Lower leg skin (tissue), 4 donors: Measurements from ENCODE around the gene FCHO2. TPM values are rescaled to one million over a fixed set of nuclear protein-coding genes. Genes with fewer than 3 reads are reported as not detected.

ENCODE experiments used
- DNase-seq, 2 donors: peaks; one replicate each; pipeline ENCODE4 v3.0.0-alpha.2; 2019; ENCODE audit warnings: low spot score in 2 of 2
- H3K4me3 ChIP-seq: fragments of 200-600 bp; sonication (generic); 2 replicates; pipeline ENCODE4 v1.5.1; 2017; ENCODE audit warnings: mild to moderate bottlenecking, low read depth; ENCODE audit not compliant: poor library complexity, severe bottlenecking
- CTCF ChIP-seq, 3 donors: fragments of 450-650 bp; IDR thresholded peaks; one replicate each; pipeline ENCODE4 v1.5.1; 2016; ENCODE audit warnings: antibody characterized with exemption in 3 of 3, mild to moderate bottlenecking in 3 of 3, moderate library complexity in 2 of 3
- POLR2A ChIP-seq, 2 donors: fragments of 450-650 bp; IDR thresholded peaks; one replicate each; pipeline ENCODE4 v1.6.1; 2016 to 2017; ENCODE audit warnings: antibody characterized with exemption in 2 of 2, mild to moderate bottlenecking in 1 of 2, moderate library complexity in 1 of 2
- WGBS, 2 donors: methylation state at CpG; one replicate each; pipeline ENCODE4 v1.1.5; 2018; 5-methylcytosine and 5-hydroxymethylcytosine counted together
- intact Hi-C: fragments of 100-400 bp; cut with DNase I; formaldehyde crosslinking; loops from one replicate; pipeline ENCODE4 v1.15.0; 2023; ENCODE audit warnings: low total_unique reads
- total RNA-seq, 4 donors: library from RNA; depleted of rRNA; stranded (reverse); fragments of >200 nt; gene quantifications; one replicate each; pipeline ENCODE4 v1.1.0, GENCODE V29; 2016

FCHO2 gene
- total RNA-seq, 4 donors from 2014 or later: 22.1 to 30.7 (median 30.1) TPM

- WGBS, 2 donors: 88 to 89% methylated on average over 5 of the region's 5 CpGs
- intact Hi-C loops: no loop called here
- no peak overlapping the region for H3K4me3 ChIP-seq
- no peak for DNase-seq
- TF ChIP-seq POLR2A (IDR thresholded peaks at IDR 0.05) (no peak), CTCF (IDR thresholded peaks at IDR 0.05) (no peak)
Measured at GRCh38 chr5:73118391-73118973, 162.6 kb downstream of the FCHO2 start.

GRCh38 chr5:73119451-73120157 lies 163.8 kb downstream of the FCHO2 start:
- no peak for DNase-seq
- intact Hi-C loops: no loop called here
- 44 to 47% methylated on average over 29 to 37 of the region's 40 CpGs for WGBS, 2 donors
- TF ChIP-seq POLR2A (IDR thresholded peaks at IDR 0.05): no peak
- no peak for TF ChIP-seq CTCF (IDR thresholded peaks at IDR 0.05)
- peak overlapping the region; percentile 7 for H3K4me3 ChIP-seq

GRCh38 chr5:73120222-73121118 lies 164.6 kb downstream of the FCHO2 start, which contains the start of gene TMEM171:
Gene TMEM171, plus strand, starts transcription at chr5:73120575. Its CDS starts 2,799 bp downstream, at chr5:73123374.
- TF ChIP-seq POLR2A (IDR thresholded peaks at IDR 0.05) (no peak), CTCF (IDR thresholded peaks at IDR 0.05) (no peak)
- H3K4me3 ChIP-seq: peak within 1 kb of the TSS; percentile 7
- no peak for DNase-seq
- 1% methylated on average over 22 to 62 of the region's 94 CpGs for whole genome bisulfite sequencing, 2 donors
- intact Hi-C loops: no loop called here

DNA sequence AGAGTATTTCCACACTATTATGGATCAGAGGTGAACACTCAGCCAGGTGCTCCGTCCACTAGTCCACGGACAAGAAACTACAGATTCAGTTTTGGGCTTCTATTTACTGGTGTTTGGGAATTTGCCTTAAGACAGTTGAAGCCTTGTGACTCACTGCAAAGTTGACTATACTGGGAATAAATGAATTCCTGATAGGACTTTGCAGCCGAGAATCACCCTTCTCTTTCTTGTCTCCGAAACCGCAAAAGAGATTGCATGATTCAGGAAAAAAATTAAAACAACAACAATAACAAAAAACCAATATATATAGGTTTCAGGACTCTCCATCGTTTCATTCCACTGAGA lies 165.2 kb downstream of the FCHO2 start:
- WGBS, 2 donors: 48 to 56% methylated on average over 6 of the region's 6 CpGs
- no peak for DNase-seq
- intact Hi-C loops: no loop called here
- no peak overlapping the region for H3K4me3 ChIP-seq
- TF ChIP-seq CTCF (IDR thresholded peaks at IDR 0.05) (no peak), POLR2A (IDR thresholded peaks at IDR 0.05) (no peak)

DNA sequence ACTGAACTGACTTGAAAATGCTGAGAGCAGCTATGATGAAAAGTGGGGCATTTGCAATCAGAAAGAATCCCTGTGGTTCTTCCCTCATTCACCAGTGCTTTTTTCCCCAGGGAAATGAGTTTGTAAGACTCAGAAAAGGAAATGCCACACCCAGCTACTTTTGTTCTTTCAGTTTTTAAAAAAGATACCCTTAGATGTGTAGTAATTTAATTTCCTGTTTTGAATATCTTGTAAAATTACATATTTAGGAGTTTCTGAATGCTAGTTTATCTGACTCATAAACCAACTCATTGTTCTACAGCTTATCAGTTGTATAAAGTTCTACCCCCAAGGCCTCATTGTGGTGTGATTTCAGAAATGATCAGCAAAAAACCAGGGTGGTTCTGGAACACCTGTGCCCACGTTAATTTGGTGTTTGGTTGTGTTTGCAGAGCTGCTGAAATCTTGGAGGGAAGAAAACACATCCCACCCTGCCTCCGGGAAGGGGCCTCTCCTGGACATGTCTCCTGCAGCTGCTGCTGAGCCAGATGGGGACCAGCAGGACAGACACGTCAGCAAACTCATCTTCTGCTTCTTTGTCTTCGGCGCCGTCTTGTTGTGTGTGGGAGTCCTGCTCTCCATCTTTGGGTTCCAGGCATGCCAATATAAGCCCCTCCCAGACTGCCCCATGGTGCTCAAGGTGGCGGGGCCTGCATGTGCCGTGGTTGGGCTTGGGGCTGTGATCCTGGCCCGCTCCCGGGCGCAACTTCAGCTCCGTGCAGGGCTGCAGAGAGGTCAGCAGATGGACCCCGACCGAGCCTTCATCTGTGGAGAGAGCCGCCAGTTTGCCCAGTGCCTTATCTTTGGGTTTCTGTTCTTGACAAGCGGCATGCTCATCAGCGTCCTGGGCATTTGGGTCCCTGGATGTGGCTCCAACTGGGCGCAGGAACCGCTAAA lies 167.3 kb downstream of the FCHO2 start:
- no peak overlapping the region for H3K4me3 ChIP-seq
- WGBS, 2 donors: 80 to 89% methylated on average over 18 to 19 of the region's 19 CpGs
- peak in 1 of 2 donors; percentile 77 for DNase-seq

More for the DNA sequence above, 167.3 kb downstream of the FCHO2 start:
- TF ChIP-seq CTCF (IDR thresholded peaks at IDR 0.05) (no peak), POLR2A (IDR thresholded peaks at IDR 0.05) (no peak)
- intact Hi-C loops: no loop called here
